ENCODE measurements around the gene FOXA2.
A peak's percentile ranks its signal among the peaks of the same experiment; 100 is the strongest.

DNA sequence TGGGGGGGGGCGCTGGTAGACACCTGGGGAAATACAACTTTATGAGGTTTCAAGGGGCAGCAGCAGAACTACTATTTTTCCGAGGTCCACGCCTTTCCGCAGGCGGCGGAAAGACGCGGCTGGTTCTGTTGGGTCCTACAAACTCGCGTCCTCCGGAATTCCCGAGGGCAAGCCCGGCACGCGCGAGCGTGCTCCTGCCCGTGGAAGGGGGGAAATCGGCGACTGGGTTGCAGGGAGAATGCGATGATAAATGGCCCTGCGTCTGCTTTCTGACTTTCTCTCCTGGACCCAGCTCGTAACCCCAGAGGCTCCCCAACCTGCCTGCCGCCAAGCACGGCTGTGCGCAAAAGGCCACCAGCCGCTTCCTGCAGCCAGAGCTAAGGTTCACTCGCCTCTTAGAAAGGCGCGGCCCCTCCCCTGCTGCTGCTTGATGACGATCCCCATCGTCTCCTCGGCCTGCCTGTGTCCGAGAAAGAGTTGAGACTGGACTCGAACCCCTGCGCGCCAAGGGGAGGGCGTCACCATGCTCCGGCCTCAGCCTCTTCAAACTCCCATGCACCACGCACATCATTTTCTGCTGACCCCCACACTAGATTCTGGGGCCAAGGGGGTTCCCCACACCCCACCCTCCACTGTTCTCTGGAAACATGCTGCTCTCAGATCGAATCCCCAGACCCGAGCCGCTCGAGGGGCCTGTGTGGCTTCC is 6.7 kb downstream of the FOXA2 start:
- TF ChIP-seq EZH2phosphoT487 (IDR thresholded peaks at IDR 0.05; ENCODE audit: insufficient read depth, low read depth) (no peak), EZH2 (IDR thresholded peaks at IDR 0.05; ENCODE audit: insufficient read depth, poor library complexity, severe bottlenecking) (peak; percentile 18)
